GM18867 (cell line): ENCODE data around the gene JAZF1.

ENCODE experiments used
- ATAC-seq: cut with Tn5 transposase; IDR thresholded peaks from one replicate; pipeline ENCODE4 v1.9.1; 2021; ENCODE audit warnings: mild to moderate bottlenecking, moderate library complexity; ENCODE audit not compliant: unreplicated experiment

Gene JAZF1

GRCh38 chr7:28054531-28055160, 125.9 kb downstream of the JAZF1 start:
- no peak for ATAC-seq

GRCh38 chr7:28052933-28053332, 127.7 kb downstream of the JAZF1 start:
- no peak for ATAC-seq

- no peak for ATAC-seq
Observed at GRCh38 chr7:28048694-28049093, 131.9 kb downstream of the JAZF1 start.

- ATAC-seq, result no peak
Observed at GRCh38 chr7:28046035-28046434, 134.6 kb downstream of the JAZF1 start.

- ATAC-seq, result no peak
Observed at GRCh38 chr7:28045592-28045991, 135.0 kb downstream of the JAZF1 start.

- ATAC-seq, result no peak
Observed at GRCh38 chr7:28044825-28045224, 135.8 kb downstream of the JAZF1 start.

GRCh38 chr7:28042721-28043120, 137.9 kb downstream of the JAZF1 start:
- ATAC-seq, result no peak

GRCh38 chr7:28041508-28042314, 138.9 kb downstream of the JAZF1 start:
- no peak for ATAC-seq

- no peak for ATAC-seq
Observed at GRCh38 chr7:28038175-28038797, 142.3 kb downstream of the JAZF1 start.

- peak; percentile 90 for ATAC-seq
Observed at GRCh38 chr7:28037220-28038010, 143.2 kb downstream of the JAZF1 start.

- ATAC-seq, result peak; percentile 9
Observed at GRCh38 chr7:28036696-28037095, 143.9 kb downstream of the JAZF1 start.

GRCh38 chr7:28033386-28033785, 147.2 kb downstream of the JAZF1 start:
- no peak for ATAC-seq

- no peak for ATAC-seq
Observed at GRCh38 chr7:28032738-28033380, 147.7 kb downstream of the JAZF1 start.

- no peak for ATAC-seq
Observed at GRCh38 chr7:28029051-28029450, 151.5 kb downstream of the JAZF1 start.

- no peak for ATAC-seq
Observed at GRCh38 chr7:28028471-28028870, 152.1 kb downstream of the JAZF1 start.

GRCh38 chr7:28026237-28026636, 154.4 kb downstream of the JAZF1 start:
- ATAC-seq, result no peak

GRCh38 chr7:28024786-28025334, 155.7 kb downstream of the JAZF1 start:
- no peak for ATAC-seq

- peak; percentile 82 for ATAC-seq
Observed at GRCh38 chr7:28020302-28020940, 160.2 kb downstream of the JAZF1 start.

GRCh38 chr7:28018856-28019465, 161.6 kb downstream of the JAZF1 start:
- no peak for ATAC-seq
